HFF-Myc (cell line): ENCODE data around the gene ELOVL6.
"Not testable (repeated sequence)": the region's sequence is repeated elsewhere in the genome, so short reads cannot be mapped to it uniquely, and the experiment has no call there.

ENCODE experiments used
- DNase-seq: peaks from one replicate; pipeline ENCODE4 v3.0.0-alpha.2; 2011; ENCODE audit warnings: low read depth; ENCODE audit errors: extremely low read depth
- H3K4me3 ChIP-seq: replicated peaks from 2 replicates; pipeline ENCODE4 v1.5.1; 2011; ENCODE audit warnings: low read depth, mild to moderate bottlenecking, control low read depth, low read length
- CTCF ChIP-seq: IDR thresholded peaks from 2 replicates; pipeline ENCODE4 v1.5.1; 2012; ENCODE audit warnings: mild to moderate bottlenecking, low read depth, low read length, control low read depth; ENCODE audit errors: missing control alignments

ELOVL6 gene

GRCh38 chr4:110198435-110199416, at the start of gene ELOVL6:
Gene ELOVL6, minus strand, starts transcription at chr4:110198615. Its CDS starts 280 bp downstream, at chr4:110198335.
- no peak for TF ChIP-seq CTCF
- peak within 1 kb of the TSS; percentile 88 for H3K4me3 ChIP-seq
- peak; percentile 62 for DNase-seq

GRCh38 chr4:110248100-110248499, 49.7 kb upstream of the ELOVL6 start:
- no peak for TF ChIP-seq CTCF
- DNase-seq: no peak
- H3K4me3 ChIP-seq: no peak overlapping the region

GRCh38 chr4:110247591-110247990, 49.2 kb upstream of the ELOVL6 start:
- no peak for DNase-seq
- H3K4me3 ChIP-seq: no peak overlapping the region
- no peak for TF ChIP-seq CTCF

GRCh38 chr4:110245577-110245976, 47.2 kb upstream of the ELOVL6 start:
- DNase-seq: peak; percentile 25
- TF ChIP-seq CTCF: no peak
- H3K4me3 ChIP-seq: no peak overlapping the region

GRCh38 chr4:110236324-110236723, 37.9 kb upstream of the ELOVL6 start:
- DNase-seq: no peak
- H3K4me3 ChIP-seq: no peak overlapping the region
- TF ChIP-seq CTCF: no peak

GRCh38 chr4:110233581-110233980, 35.2 kb upstream of the ELOVL6 start:
- DNase-seq, H3K4me3 ChIP-seq: not testable (repeated sequence)

- no peak for TF ChIP-seq CTCF
- no peak overlapping the region for H3K4me3 ChIP-seq
- DNase-seq: no peak
Observed at GRCh38 chr4:110231869-110232268, 33.5 kb upstream of the ELOVL6 start.
